Measurements from ENCODE around the gene EFNA3. TPM values are rescaled to one million over a fixed set of nuclear protein-coding genes. Genes with fewer than 3 reads are reported as not detected.
"Not testable (repeated sequence)": the region's sequence is repeated elsewhere in the genome, so short reads cannot be mapped to it uniquely, and the experiment has no call there.

EFNA3 gene
- total and polyA plus RNA-seq, 2 donors (not counting 3 experiments of a cell fraction or from before 2014, with no cell fraction given) = 2.2 to 2.5 TPM

- intact Hi-C loops (cut with micrococcal nuclease) = no loop called here
- no peaks in the 10 kb centered on the region for H3K79me2 ChIP-seq (ENCODE audit: control insufficient read depth, insufficient read depth, low read length)
Observed at GRCh38 chr1:155117610-155118009, 39.0 kb downstream of the EFNA3 start.

GRCh38 chr1:155118090-155118489 is 39.5 kb downstream of the EFNA3 start:
- H2AFZ ChIP-seq (ENCODE audit: low read depth, low read length); H3K36me3 ChIP-seq (ENCODE audit: control insufficient read depth in 2 of 2, extremely low read depth in 1 of 2, insufficient read depth in 2 of 2, low read length in 2 of 2); H3K4me3 ChIP-seq (replicated peaks in 1 of 3; ENCODE audit: insufficient read depth in 1 of 3, low read depth in 1 of 3, low read length in 3 of 3); H3K27me3 ChIP-seq (ENCODE audit: control insufficient read depth in 2 of 2, insufficient read depth in 2 of 2, low read length in 2 of 2); FAIRE-seq; DNase-seq (ENCODE audit: low read depth, low spot score); H4K20me1 ChIP-seq (replicated peaks; ENCODE audit: control insufficient read depth, extremely low read depth, insufficient read depth, low read length); dilution Hi-C loops (cut with MboI; ENCODE audit: extremely low pct_ligation_motif_present, low sequenced_read_pairs); H3K9me3 ChIP-seq (replicated peaks; ENCODE audit: control insufficient read depth, insufficient read depth, low read length); POLR2A ChIA-PET; H3K9ac ChIP-seq (replicated peaks; ENCODE audit: extremely low read depth, insufficient read depth, low read length); H3K9me1 ChIP-seq (replicated peaks; ENCODE audit: control insufficient read depth, extremely low read depth, insufficient read depth, low read length); H3K79me2 ChIP-seq (ENCODE audit: control insufficient read depth, insufficient read depth, low read length); H3K4me1 ChIP-seq (ENCODE audit: control insufficient read depth, extremely low read depth, insufficient read depth, low read length); H3K4me2 ChIP-seq (ENCODE audit: insufficient read depth, low read length); BruUV-seq (replicated peaks); intact Hi-C loops (cut with micrococcal nuclease); H3K27ac ChIP-seq (ENCODE audit: insufficient read depth, low read depth, low read length): not testable (repeated sequence)
- CTCF ChIA-PET = interaction anchor here (1.0 to 4.1 kb wide), 3 partner anchors 10 to 50 kb away, joined by 4 to 42 read pairs (median 6); partner anchors contain the start of gene EFNA1

More at GRCh38 chr1:155117610-155118009, 39.0 kb downstream of the EFNA3 start:
- no TSS peak for BruUV-seq (replicated peaks)
- Histone ChIP-seq H3K4me3 (replicated peaks in 1 of 3; ENCODE audit: insufficient read depth in 1 of 3, low read depth in 1 of 3, low read length in 3 of 3) (no peak overlapping the region), H3K9me1 (replicated peaks; ENCODE audit: control insufficient read depth, extremely low read depth, insufficient read depth, low read length) (no peaks in the 10 kb centered on the region), H3K9ac (replicated peaks; ENCODE audit: extremely low read depth, insufficient read depth, low read length) (no peak overlapping the region), H3K4me1 (ENCODE audit: control insufficient read depth, extremely low read depth, insufficient read depth, low read length) (no peaks in the 10 kb centered on the region), H3K4me2 (ENCODE audit: insufficient read depth, low read length) (no peak overlapping the region), H4K20me1 (replicated peaks; ENCODE audit: control insufficient read depth, extremely low read depth, insufficient read depth, low read length) (no peaks in the 10 kb centered on the region), H2AFZ (ENCODE audit: low read depth, low read length) (no peak overlapping the region), H3K27me3 (ENCODE audit: control insufficient read depth in 2 of 2, insufficient read depth in 2 of 2, low read length in 2 of 2) (peaks cover 0 to 4% of the 10 kb centered on the region in 2 experiments), H3K9me3 (replicated peaks; ENCODE audit: control insufficient read depth, insufficient read depth, low read length) (no peaks in the 10 kb centered on the region), H3K27ac (ENCODE audit: insufficient read depth, low read depth, low read length) (no peak overlapping the region), H3K36me3 (ENCODE audit: control insufficient read depth in 2 of 2, extremely low read depth in 1 of 2, insufficient read depth in 2 of 2, low read length in 2 of 2) (no peaks in the 10 kb centered on the region)
- DNase-seq (ENCODE audit: low read depth, low spot score) (no peak), FAIRE-seq (no peak)
- dilution Hi-C loops (cut with MboI; ENCODE audit: extremely low pct_ligation_motif_present, low sequenced_read_pairs) = no loop called here
- CTCF ChIA-PET = interaction anchor here (1.0 to 4.1 kb wide), 3 partner anchors 11 to 50 kb away, joined by 4 to 42 read pairs (median 6); partner anchors contain the start of gene EFNA1
- POLR2A ChIA-PET = no interaction called here
- no peak for TF ChIP-seq POLR2A (IDR thresholded peaks at IDR 0.05; ENCODE audit: low read depth, low read length)
- TF ChIP-seq POLR2AphosphoS5 (IDR thresholded peaks at IDR 0.05; ENCODE audit: insufficient read depth, low read depth, low read length) = no peak
- no peak for TF ChIP-seq MYC (IDR thresholded peaks at IDR 0.05; ENCODE audit: low read depth, low read length)
- no peak for TF ChIP-seq CTCF (IDR thresholded peaks at IDR 0.05; ENCODE audit: extremely low read depth in 1 of 2, insufficient read depth in 1 of 2, low read depth in 1 of 2, low read length in 2 of 2)

All from endothelial cell of umbilical vein (primary cell).